ENCODE measurements around the gene EGR1.

The EGR1 gene

DNA sequence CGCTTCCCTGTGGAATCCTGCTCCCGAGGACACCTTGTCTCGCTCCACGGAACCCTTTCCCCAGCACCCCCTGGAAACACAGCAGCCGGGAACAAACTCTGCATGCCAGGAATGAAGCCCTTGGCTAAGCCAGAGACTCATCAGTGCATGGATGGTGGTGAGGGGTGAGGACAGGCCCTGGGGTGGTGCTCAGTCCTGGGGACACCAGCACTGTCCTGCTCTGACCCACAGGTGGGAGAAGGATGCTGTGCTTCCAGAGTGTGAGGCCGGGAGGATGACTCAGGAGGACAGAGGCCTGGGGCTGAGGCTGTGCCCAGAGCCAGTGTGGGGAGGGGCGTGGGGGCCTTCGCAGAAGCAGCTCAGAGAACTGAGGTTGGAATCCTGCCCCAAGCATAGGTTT lies 11.2 kb upstream of the EGR1 start:
- Histone ChIP-seq H3K4me1 (ENCODE audit: low read length) (peaks cover 2% of the 10 kb centered on the region), H4K20me1 (ENCODE audit: insufficient read depth, low read length) (no peaks in the 10 kb centered on the region), H3K27me3 (replicated peaks; ENCODE audit: insufficient read depth, low read length) (no peaks in the 10 kb centered on the region; the same call in 1 of the 2 replicates), H3K9me2 (replicated peaks; ENCODE audit: insufficient read depth, low read length) (no peaks in the 10 kb centered on the region), H3K9ac (ENCODE audit: low read length) (no peak overlapping the region), H3F3A (ENCODE audit: insufficient read depth, low read length) (no peaks in the 10 kb centered on the region), H3K79me2 (ENCODE audit: low read length) (no peaks in the 10 kb centered on the region), H3K4me2 (ENCODE audit: low read depth, low read length) (no peak overlapping the region), H3K4me3 (ENCODE audit: low read length) (no peak overlapping the region), H3K9me3 (replicated peaks; ENCODE audit: insufficient read depth, low read length) (no peaks in the 10 kb centered on the region), H3K27ac (ENCODE audit: low read length) (no peak overlapping the region), H2AFZ (ENCODE audit: low read length) (no peak overlapping the region), H3K36me3 (replicated peaks; ENCODE audit: insufficient read depth, low read length) (no peaks in the 10 kb centered on the region)
- DNase-seq, result no peak
- TF ChIP-seq EZH2phosphoT487 (IDR thresholded peaks at IDR 0.05; ENCODE audit: low read length) (no peak), EZH2 (optimal IDR thresholded peaks at IDR 0.05; ENCODE audit: low read depth, low read length) (no peak)
- TF ChIP-seq, protein P1, sequence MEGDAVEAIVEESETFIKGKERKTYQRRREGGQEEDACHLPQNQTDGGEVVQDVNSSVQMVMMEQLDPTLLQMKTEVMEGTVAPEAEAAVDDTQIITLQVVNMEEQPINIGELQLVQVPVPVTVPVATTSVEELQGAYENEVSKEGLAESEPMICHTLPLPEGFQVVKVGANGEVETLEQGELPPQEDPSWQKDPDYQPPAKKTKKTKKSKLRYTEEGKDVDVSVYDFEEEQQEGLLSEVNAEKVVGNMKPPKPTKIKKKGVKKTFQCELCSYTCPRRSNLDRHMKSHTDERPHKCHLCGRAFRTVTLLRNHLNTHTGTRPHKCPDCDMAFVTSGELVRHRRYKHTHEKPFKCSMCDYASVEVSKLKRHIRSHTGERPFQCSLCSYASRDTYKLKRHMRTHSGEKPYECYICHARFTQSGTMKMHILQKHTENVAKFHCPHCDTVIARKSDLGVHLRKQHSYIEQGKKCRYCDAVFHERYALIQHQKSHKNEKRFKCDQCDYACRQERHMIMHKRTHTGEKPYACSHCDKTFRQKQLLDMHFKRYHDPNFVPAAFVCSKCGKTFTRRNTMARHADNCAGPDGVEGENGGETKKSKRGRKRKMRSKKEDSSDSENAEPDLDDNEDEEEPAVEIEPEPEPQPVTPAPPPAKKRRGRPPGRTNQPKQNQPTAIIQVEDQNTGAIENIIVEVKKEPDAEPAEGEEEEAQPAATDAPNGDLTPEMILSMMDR (IDR thresholded peaks at IDR 0.05; ENCODE audit: low read length), result no peak

DNA sequence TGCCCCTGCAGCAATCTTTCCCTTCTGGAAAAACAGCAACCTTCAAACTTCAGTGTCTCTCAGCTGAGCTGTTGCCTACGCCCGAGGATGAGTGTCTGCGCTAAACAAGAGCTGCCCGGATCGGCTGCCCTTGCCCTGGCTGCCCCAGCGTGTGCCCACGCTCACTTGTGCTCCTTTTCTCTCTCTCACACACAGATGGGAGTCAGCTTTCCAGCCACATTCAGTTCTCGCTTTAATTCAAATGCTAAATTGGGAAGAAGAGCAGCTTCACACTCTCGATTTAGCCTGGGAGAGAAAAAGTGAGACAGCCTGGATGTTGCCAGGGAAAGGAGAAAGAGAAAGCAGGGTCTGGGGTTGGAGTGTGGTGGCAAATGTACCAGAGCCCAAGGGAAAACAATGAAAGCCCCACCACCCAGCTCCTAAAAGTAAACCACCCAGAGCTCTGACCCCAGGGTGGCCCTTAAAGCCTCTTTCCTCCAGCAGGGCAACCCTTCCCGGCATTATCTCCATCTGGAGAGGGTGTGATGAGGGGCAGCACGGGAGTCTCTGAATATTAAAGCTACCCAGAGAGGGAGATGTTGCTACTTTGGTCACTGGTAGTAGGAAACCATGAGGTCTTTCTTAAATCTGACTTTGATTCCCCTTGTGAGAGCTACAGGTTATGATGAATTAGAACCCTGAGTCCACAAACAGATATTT lies 9.9 kb upstream of the EGR1 start:
- TF ChIP-seq, protein P1 (IDR thresholded peaks at IDR 0.05; ENCODE audit: low read length), result no peak
- Histone ChIP-seq H3K36me3 (replicated peaks; ENCODE audit: insufficient read depth, low read length) (no peaks in the 10 kb centered on the region), H3K4me1 (ENCODE audit: low read length) (peaks cover 8% of the 10 kb centered on the region), H3K27me3 (replicated peaks; ENCODE audit: insufficient read depth, low read length) (no peaks in the 10 kb centered on the region; the same call in 1 of the 2 replicates), H3K4me2 (ENCODE audit: low read depth, low read length) (no peak overlapping the region), H4K20me1 (ENCODE audit: insufficient read depth, low read length) (no peaks in the 10 kb centered on the region), H2AFZ (ENCODE audit: low read length) (no peak overlapping the region), H3K9ac (ENCODE audit: low read length) (no peak overlapping the region), H3F3A (ENCODE audit: insufficient read depth, low read length) (no peaks in the 10 kb centered on the region), H3K9me2 (replicated peaks; ENCODE audit: insufficient read depth, low read length) (no peaks in the 10 kb centered on the region), H3K4me3 (ENCODE audit: low read length) (no peak overlapping the region), H3K9me3 (replicated peaks; ENCODE audit: insufficient read depth, low read length) (no peaks in the 10 kb centered on the region), H3K27ac (ENCODE audit: low read length) (no peak overlapping the region), H3K79me2 (ENCODE audit: low read length) (no peaks in the 10 kb centered on the region)
- no peak for DNase-seq

DNA sequence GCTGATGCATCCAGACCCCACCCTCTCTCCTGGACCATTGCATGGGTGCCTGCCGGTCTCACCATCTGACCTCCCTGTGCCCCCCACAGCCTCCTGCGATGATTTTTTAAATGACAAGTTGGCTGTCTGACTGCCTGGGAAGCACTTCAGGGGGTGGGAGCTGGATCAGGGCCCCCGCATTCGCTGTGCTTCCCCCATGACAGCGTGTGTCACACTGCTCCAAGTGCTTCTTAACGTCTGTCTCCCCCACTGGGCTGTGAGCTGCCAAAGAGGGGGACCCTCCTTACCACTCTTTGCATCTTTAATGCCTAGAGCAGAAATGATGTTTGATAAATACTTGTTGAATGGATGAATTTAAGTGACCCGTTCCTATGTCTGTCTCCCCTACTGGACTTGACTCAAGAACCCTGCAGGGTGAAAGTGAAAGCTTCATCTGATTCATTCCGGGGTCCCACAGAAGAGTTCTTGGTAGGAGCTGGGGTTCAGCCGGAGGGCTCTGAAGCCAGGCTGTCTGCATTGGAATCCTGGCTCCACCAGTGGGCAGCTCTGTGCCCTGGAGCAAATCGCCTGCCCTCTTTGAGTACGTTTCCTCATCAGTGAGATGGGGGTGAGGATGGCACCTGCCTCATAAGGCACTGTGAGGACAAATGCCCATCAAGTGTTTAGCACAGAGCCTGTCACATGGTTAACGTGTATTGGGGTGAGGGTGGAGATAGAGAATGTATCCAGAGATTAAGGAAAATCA lies 7.6 kb upstream of the EGR1 start:
- H3K4me3 ChIP-seq (ENCODE audit: low read length), result no peak overlapping the region
- H3K27ac ChIP-seq (ENCODE audit: low read length), result no peak overlapping the region
- H4K20me1 ChIP-seq (ENCODE audit: insufficient read depth, low read length), result no peaks in the 10 kb centered on the region
- no peaks in the 10 kb centered on the region for H3F3A ChIP-seq (ENCODE audit: insufficient read depth, low read length)
- H3K9ac ChIP-seq (ENCODE audit: low read length), result no peak overlapping the region
- peaks cover 8% of the 10 kb centered on the region for H3K4me1 ChIP-seq (ENCODE audit: low read length)
- no peaks in the 10 kb centered on the region for H3K9me2 ChIP-seq (replicated peaks; ENCODE audit: insufficient read depth, low read length)
- no peak for DNase-seq
- H3K4me2 ChIP-seq (ENCODE audit: low read depth, low read length), result no peak overlapping the region
- TF ChIP-seq EZH2 (optimal IDR thresholded peaks at IDR 0.05; ENCODE audit: low read depth, low read length) (no peak), EZH2phosphoT487 (IDR thresholded peaks at IDR 0.05; ENCODE audit: low read length) (no peak)
- TF ChIP-seq, protein P1 (IDR thresholded peaks at IDR 0.05; ENCODE audit: low read length), result no peak
- no peaks in the 10 kb centered on the region for H3K9me3 ChIP-seq (replicated peaks; ENCODE audit: insufficient read depth, low read length)
- no peaks in the 10 kb centered on the region for H3K36me3 ChIP-seq (replicated peaks; ENCODE audit: insufficient read depth, low read length)
- no peaks in the 10 kb centered on the region; the same call in 1 of the 2 replicates for H3K27me3 ChIP-seq (replicated peaks; ENCODE audit: insufficient read depth, low read length)
- H2AFZ ChIP-seq (ENCODE audit: low read length), result no peak overlapping the region
- H3K79me2 ChIP-seq (ENCODE audit: low read length), result no peaks in the 10 kb centered on the region

Measured in MM.1S (cell line).